Right lobe of liver (tissue), 6 donors: ENCODE measurements around the gene SV2B. TPM values are rescaled to one million over a fixed set of nuclear protein-coding genes. Genes with fewer than 3 reads are reported as not detected.

Experiments used
- ATAC-seq, 4 donors: fragments of 200-7000 bp; cut with Tn5 transposase; one replicate each; pipeline ENCODE4 v1.9.1; 2020; ENCODE audit warnings: mild to moderate bottlenecking in 4 of 4, moderate library complexity in 4 of 4
- DNase-seq, 3 donors: peaks; one replicate each; pipeline ENCODE4 v3.0.0-alpha.2; 2020
- H3K27ac ChIP-seq, 3 donors: fragments of 200-600 bp; one replicate each; pipeline ENCODE4 v1.8.0; 2022
- H3K27me3 ChIP-seq, 2 donors: fragments of 200-600 bp; one replicate each; pipeline ENCODE4 v1.8.0; 2022
- H3K36me3 ChIP-seq, 4 donors: fragments of 200-600 bp; sonication (generic) in 1 of 4; one replicate each; pipeline versions ENCODE4 v1.5.1 to v1.8.0; 2017 to 2022; ENCODE audit warnings: control low read depth in 1 of 4
- H3K4me1 ChIP-seq, 4 donors: fragments of 200-600 bp; sonication (generic) in 1 of 4; one replicate each; pipeline versions ENCODE4 v1.5.1 to v1.8.0; 2017 to 2022; ENCODE audit warnings: control low read depth in 1 of 4
- H3K4me3 ChIP-seq, 3 donors: fragments of 200-600 bp; one replicate each; pipeline ENCODE4 v1.8.0; 2022
- H3K9me3 ChIP-seq, 4 donors: fragments of 200-600 bp; sonication (generic) in 1 of 4; one replicate each; pipeline versions ENCODE4 v1.5.1 to v1.8.0; 2017 to 2022; ENCODE audit warnings: control low read depth in 1 of 4
- CTCF ChIP-seq, 4 donors: fragments of 200-600 bp in 3 of 4; fragments of 450-650 bp in 1 of 4; IDR thresholded peaks; one replicate each; pipeline versions ENCODE4 v1.5.1 to v1.8.0; 2016 to 2022; ENCODE audit warnings: antibody characterized with exemption in 4 of 4, mild to moderate bottlenecking in 2 of 4
- POLR2A ChIP-seq: fragments of 450-650 bp; IDR thresholded peaks from one replicate; pipeline ENCODE4 v1.6.1; 2017; ENCODE audit warnings: antibody characterized with exemption, mild to moderate bottlenecking
- WGBS: methylation state at CpG from one replicate; pipeline ENCODE4 v1.1.6; 2018; ENCODE audit warnings: low coverage, low lambda C conversion rate; ENCODE audit not compliant: insufficient coverage; ENCODE audit errors: missing lambda C conversion rate; 5-methylcytosine and 5-hydroxymethylcytosine counted together
- intact Hi-C, 2 donors: fragments of 100-400 bp; cut with DNase I; formaldehyde crosslinking; loops; one replicate each; pipeline versions ENCODE4 v1.11.2 to v1.14.1; 2022
- total RNA-seq, 6 experiments: library from RNA; depleted of rRNA in 2 of 6; stranded (reverse); fragments of >200 nt in 2 of 6; fragmentation: NEBNext Ultra II Directional in 3 of 6; extraction: Animal tissue kit (Norgen Biotek cat#: 25700) in 3 of 6; gene quantifications; one replicate each; pipeline versions ENCODE4 v1.1.0 to v1.2.4, GENCODE V29; 2016 to 2023
- donor health status: DM: no; HTN: yes; CAD: no.
- donor health status: DM: no; HTN: no; CAD: no.
- donor health status: DM: no; HTN: no; CAD: no.
- donor health status: DM: no; HTN: yes; CAD: no.
- donor health status: DM: no; HTN: yes; CAD: no.

SV2B gene
- total RNA-seq, 6 experiments from 2014 or later: 0.06 to 0.81 (median 0.18) TPM; not detected in 1

GRCh38 chr15:91307601-91308000 is 207.5 kb downstream of the SV2B start:
- 60% methylated on average over 2 of the region's 2 CpGs for WGBS
- no peak for ATAC-seq
- TF ChIP-seq POLR2A: no peak
- TF ChIP-seq CTCF (IDR thresholded peaks at IDR 0.05): no peak
- no peak overlapping the region for H3K4me3 ChIP-seq
- DNase-seq: no peak
- H3K27ac ChIP-seq: no peak overlapping the region
- H3K4me1 ChIP-seq: no peaks in the 10 kb centered on the region
- no peaks in the 10 kb centered on the region for H3K36me3 ChIP-seq
- H3K9me3 ChIP-seq: no peaks in the 10 kb centered on the region
- H3K27me3 ChIP-seq: no peaks in the 10 kb centered on the region
- intact Hi-C loops: loop anchor here (5.0 to 10.0 kb wide), 3 partner anchors 207 to 547 kb away; partner anchors contain the start of gene SLCO3A1 (in 1 of the 2)

GRCh38 chr15:91308199-91308598 is 208.1 kb downstream of the SV2B start:
- Histone ChIP-seq H3K4me1 (peaks cover 0 to 3% (median under 1%) of the 10 kb centered on the region in 4 donors), H3K4me3 (no peak overlapping the region), H3K27ac (no peak overlapping the region), H3K9me3 (no peaks in the 10 kb centered on the region), H3K27me3 (no peaks in the 10 kb centered on the region), H3K36me3 (no peaks in the 10 kb centered on the region)
- ATAC-seq (no peak), DNase-seq (no peak)
- intact Hi-C loops: loop anchor here (5.0 to 10.0 kb wide), 3 partner anchors 207 to 547 kb away; partner anchors contain the start of gene SLCO3A1 (in 1 of the 2)
- 72% methylated on average over 3 of the region's 4 CpGs for WGBS
- TF ChIP-seq POLR2A (no peak), CTCF (IDR thresholded peaks at IDR 0.05) (no peak)

- DNase-seq (no peak), ATAC-seq (no peak)
- no peaks in the 10 kb centered on the region for H3K9me3 ChIP-seq
- intact Hi-C loops: loop anchor here (5.0 to 10.0 kb wide), 3 partner anchors 206 to 546 kb away; partner anchors contain the start of gene SLCO3A1 (in 1 of the 2)
- H3K4me3 ChIP-seq: no peak overlapping the region
- H3K36me3 ChIP-seq: no peaks in the 10 kb centered on the region
- peaks cover 0 to 6% (median 2%) of the 10 kb centered on the region in 4 donors for H3K4me1 ChIP-seq
- no peak for TF ChIP-seq POLR2A
- TF ChIP-seq CTCF (IDR thresholded peaks at IDR 0.05): no peak
- no peaks in the 10 kb centered on the region for H3K27me3 ChIP-seq
- 65% methylated on average over 4 of the region's 4 CpGs for WGBS
- H3K27ac ChIP-seq: no peak overlapping the region
These were observed 208.8 kb downstream of the SV2B start for GRCh38 chr15:91308855-91309254.

GRCh38 chr15:91311986-91312385 is 211.9 kb downstream of the SV2B start:
- Histone ChIP-seq H3K27ac (no peak overlapping the region), H3K27me3 (no peaks in the 10 kb centered on the region), H3K4me3 (no peak overlapping the region), H3K36me3 (no peaks in the 10 kb centered on the region), H3K9me3 (no peaks in the 10 kb centered on the region), H3K4me1 (peaks cover 0 to 6% (median 2%) of the 10 kb centered on the region in 4 donors)
- WGBS: 57% methylated on average over 1 of the region's 2 CpGs
- intact Hi-C loops: no loop called here
- DNase-seq: no peak
- TF ChIP-seq POLR2A (no peak), CTCF (IDR thresholded peaks at IDR 0.05) (no peak)
- ATAC-seq: peak in 2 of 4 donors; percentile 23 to 36

GRCh38 chr15:91316126-91316525 is 216.1 kb downstream of the SV2B start:
- H3K9me3 ChIP-seq: no peaks in the 10 kb centered on the region
- no peaks in the 10 kb centered on the region for H3K36me3 ChIP-seq
- H3K27ac ChIP-seq: no peak overlapping the region
- no peaks in the 10 kb centered on the region for H3K27me3 ChIP-seq
- no peak for DNase-seq
- no peak for ATAC-seq
- WGBS: 74% methylated on average over 6 of the region's 7 CpGs
- peaks cover 0 to 11% (median 3%) of the 10 kb centered on the region in 4 donors for H3K4me1 ChIP-seq
- intact Hi-C loops: no loop called here
- H3K4me3 ChIP-seq: no peak overlapping the region
- TF ChIP-seq POLR2A (no peak), CTCF (IDR thresholded peaks at IDR 0.05) (no peak)
